ENCODE measurements around the gene OSTN.

The OSTN gene

GRCh38 chr3:191216510-191216909, 17.5 kb downstream of the OSTN start:
- H3K4me1 ChIP-seq (ENCODE audit: low read depth, poor library complexity, severe bottlenecking), result no peaks in the 10 kb centered on the region
- no peak overlapping the region for H3K4me2 ChIP-seq
- no peaks in the 10 kb centered on the region for H4K20me1 ChIP-seq (ENCODE audit: insufficient read depth)
- no peaks in the 10 kb centered on the region for H3K36me3 ChIP-seq (ENCODE audit: insufficient read depth)
- H3K79me2 ChIP-seq (ENCODE audit: insufficient read depth, low read depth), result no peaks in the 10 kb centered on the region
- H2AFZ ChIP-seq (ENCODE audit: low read depth), result no peak overlapping the region
- H3K27ac ChIP-seq, result no peak overlapping the region
- no peak overlapping the region for H3K9ac ChIP-seq
- no peaks in the 10 kb centered on the region for H3K27me3 ChIP-seq (ENCODE audit: insufficient read depth, low read depth)
- no peak for TF ChIP-seq CTCF (conservative IDR thresholded peaks at IDR 0.05; ENCODE audit: low read depth, low read length)
- no peak overlapping the region for H3K4me3 ChIP-seq (IDR thresholded peaks at IDR 0.05; ENCODE audit: insufficient read depth, low read depth, low read length)

GRCh38 chr3:191217301-191217700, 18.3 kb downstream of the OSTN start:
- no peak for TF ChIP-seq CTCF (conservative IDR thresholded peaks at IDR 0.05; ENCODE audit: low read depth, low read length)
- H2AFZ ChIP-seq (ENCODE audit: low read depth), result no peak overlapping the region
- H3K9ac ChIP-seq, result no peak overlapping the region

GRCh38 chr3:191220908-191221307, 21.9 kb downstream of the OSTN start:
- Histone ChIP-seq H3K4me1 (ENCODE audit: low read depth, poor library complexity, severe bottlenecking) (no peaks in the 10 kb centered on the region), H3K4me3 (IDR thresholded peaks at IDR 0.05; ENCODE audit: insufficient read depth, low read depth, low read length) (no peak overlapping the region), H3K4me2 (no peak overlapping the region), H2AFZ (ENCODE audit: low read depth) (no peak overlapping the region), H3K79me2 (ENCODE audit: insufficient read depth, low read depth) (no peaks in the 10 kb centered on the region), H3K27me3 (ENCODE audit: insufficient read depth, low read depth) (no peaks in the 10 kb centered on the region), H3K9ac (no peak overlapping the region), H3K36me3 (ENCODE audit: insufficient read depth) (no peaks in the 10 kb centered on the region), H4K20me1 (ENCODE audit: insufficient read depth) (no peaks in the 10 kb centered on the region), H3K27ac (no peak overlapping the region)
- no peak for TF ChIP-seq CTCF (conservative IDR thresholded peaks at IDR 0.05; ENCODE audit: low read depth, low read length)

More at GRCh38 chr3:191217301-191217700, 18.3 kb downstream of the OSTN start:
- H3K79me2 ChIP-seq (ENCODE audit: insufficient read depth, low read depth), result no peaks in the 10 kb centered on the region
- no peak overlapping the region for H3K27ac ChIP-seq
- no peak overlapping the region for H3K4me3 ChIP-seq (IDR thresholded peaks at IDR 0.05; ENCODE audit: insufficient read depth, low read depth, low read length)
- no peak overlapping the region for H3K4me2 ChIP-seq
- no peaks in the 10 kb centered on the region for H3K4me1 ChIP-seq (ENCODE audit: low read depth, poor library complexity, severe bottlenecking)
- no peaks in the 10 kb centered on the region for H3K36me3 ChIP-seq (ENCODE audit: insufficient read depth)
- no peaks in the 10 kb centered on the region for H4K20me1 ChIP-seq (ENCODE audit: insufficient read depth)
- no peaks in the 10 kb centered on the region for H3K27me3 ChIP-seq (ENCODE audit: insufficient read depth, low read depth)

GRCh38 chr3:191221638-191222037, 22.6 kb downstream of the OSTN start:
- Histone ChIP-seq H3K4me1 (ENCODE audit: low read depth, poor library complexity, severe bottlenecking) (no peaks in the 10 kb centered on the region), H3K79me2 (ENCODE audit: insufficient read depth, low read depth) (no peaks in the 10 kb centered on the region), H3K27ac (no peak overlapping the region), H3K9ac (no peak overlapping the region), H3K27me3 (ENCODE audit: insufficient read depth, low read depth) (no peaks in the 10 kb centered on the region), H3K4me3 (IDR thresholded peaks at IDR 0.05; ENCODE audit: insufficient read depth, low read depth, low read length) (no peak overlapping the region), H2AFZ (ENCODE audit: low read depth) (no peak overlapping the region), H4K20me1 (ENCODE audit: insufficient read depth) (no peaks in the 10 kb centered on the region), H3K36me3 (ENCODE audit: insufficient read depth) (no peaks in the 10 kb centered on the region), H3K4me2 (no peak overlapping the region)
- TF ChIP-seq CTCF (conservative IDR thresholded peaks at IDR 0.05; ENCODE audit: low read depth, low read length), result no peak

Measured in KMS-11 (cell line).